SU-DHL-6 (cell line): ENCODE results near the gene LDB2.

Experiments used
- H2AFZ ChIP-seq: fragments of 200-600 bp; sonication (generic); 2 replicates; pipeline ENCODE4 v1.6.1; 2014; ENCODE audit warnings: low read depth, mild to moderate bottlenecking, moderate library complexity, mixed read lengths, antibody characterized with exemption, low read length; ENCODE audit not compliant: severe bottlenecking
- H3F3A ChIP-seq: fragments of 200-600 bp; shearing (Covaris generic); 2 replicates; pipeline ENCODE4 v1.6.0; 2016; ENCODE audit warnings: antibody characterized with exemption, mild to moderate bottlenecking; ENCODE audit not compliant: insufficient read depth
- H3K27ac ChIP-seq: fragments of 200-600 bp; sonication (generic); 2 replicates; pipeline ENCODE4 v1.5.1; 2016; ENCODE audit warnings: low read depth, mild to moderate bottlenecking, low read length, moderate library complexity, mixed read lengths
- H3K27me3 ChIP-seq: fragments of 200-600 bp; sonication (generic), shearing (Covaris generic); 2 replicates; pipeline ENCODE4 v1.6.0; 2014; ENCODE audit warnings: mild to moderate bottlenecking, low read length
- H3K36me3 ChIP-seq: fragments of 200-600 bp; sonication (generic); 2 replicates; pipeline ENCODE4 v1.6.1; 2014; ENCODE audit warnings: mild to moderate bottlenecking, low read length, mixed read lengths
- H3K4me2 ChIP-seq: fragments of 300-600, 200-600 bp; shearing (Covaris generic), sonication (generic); 2 replicates; pipeline ENCODE4 v1.6.0; 2014; ENCODE audit warnings: low read length, low read depth, mild to moderate bottlenecking; ENCODE audit not compliant: poor library complexity, severe bottlenecking
- H3K4me3 ChIP-seq: fragments of 200-600 bp; sonication (generic); 2 replicates; pipeline ENCODE4 v1.5.1; 2014; ENCODE audit warnings: antibody characterized with exemption, low read length, mild to moderate bottlenecking, mixed read lengths; ENCODE audit not compliant: insufficient read depth, poor library complexity, severe bottlenecking
- H3K79me2 ChIP-seq: fragments of 200-600 bp; sonication (generic); 2 replicates; pipeline ENCODE4 v1.6.1; 2014; ENCODE audit warnings: mild to moderate bottlenecking, low read length, moderate library complexity; ENCODE audit not compliant: insufficient read depth
- H3K9ac ChIP-seq: fragments of 200-600 bp; sonication (generic); 2 replicates; pipeline ENCODE4 v1.7.0; 2014; ENCODE audit warnings: mild to moderate bottlenecking, low read length
- H3K9me2 ChIP-seq: fragments of 200-600 bp; sonication (generic); replicated peaks from 2 replicates; pipeline ENCODE4 v1.6.1; 2014; ENCODE audit warnings: low read length; ENCODE audit not compliant: insufficient read depth
- H3K9me3 ChIP-seq: fragments of 200-600 bp; sonication (generic); 2 replicates; pipeline ENCODE4 v1.6.1; 2014; ENCODE audit warnings: low read length, mixed read lengths; ENCODE audit not compliant: insufficient read depth
- H4K20me1 ChIP-seq: fragments of 200-600 bp; sonication (generic); 2 replicates; pipeline ENCODE4 v1.6.1; 2014; ENCODE audit warnings: low read depth, mild to moderate bottlenecking, antibody characterized with exemption, low read length, moderate library complexity, mixed read lengths
- CTCF ChIP-seq: fragments of 200-600 bp; sonication (generic); IDR thresholded peaks from one replicate; pipeline ENCODE4 v1.5.1; 2017; ENCODE audit warnings: antibody characterized with exemption, mild to moderate bottlenecking, low read length, moderate library complexity; ENCODE audit not compliant: insufficient read depth, poor library complexity, severe bottlenecking
- EZH2phosphoT487 ChIP-seq: fragments of 200-600 bp; sonication (generic), shearing (Covaris generic); conservative IDR thresholded peaks from 2 replicates; pipeline ENCODE4 v1.6.1; 2018; ENCODE audit warnings: mild to moderate bottlenecking, antibody characterized with exemption, low read length, moderate library complexity, mixed read lengths

The LDB2 gene

GRCh38 chr4:16752150-16752549, 146.3 kb downstream of the LDB2 start:
- H3K27ac ChIP-seq, result no peak overlapping the region
- no peak overlapping the region for H3K9ac ChIP-seq
- TF ChIP-seq CTCF (no peak), EZH2phosphoT487 (no peak)
- H3K79me2 ChIP-seq, result no peaks in the 10 kb centered on the region
- no peaks in the 10 kb centered on the region for H3K9me3 ChIP-seq
- no peaks in the 10 kb centered on the region for H3K9me2 ChIP-seq
- H3K27me3 ChIP-seq, result no peaks in the 10 kb centered on the region
- H3K4me2 ChIP-seq, result no peak overlapping the region
- no peaks in the 10 kb centered on the region for H3F3A ChIP-seq
- H3K36me3 ChIP-seq, result no peaks in the 10 kb centered on the region
- H3K4me3 ChIP-seq, result no peak overlapping the region
- H2AFZ ChIP-seq, result no peak overlapping the region
- H4K20me1 ChIP-seq, result no peaks in the 10 kb centered on the region

DNA sequence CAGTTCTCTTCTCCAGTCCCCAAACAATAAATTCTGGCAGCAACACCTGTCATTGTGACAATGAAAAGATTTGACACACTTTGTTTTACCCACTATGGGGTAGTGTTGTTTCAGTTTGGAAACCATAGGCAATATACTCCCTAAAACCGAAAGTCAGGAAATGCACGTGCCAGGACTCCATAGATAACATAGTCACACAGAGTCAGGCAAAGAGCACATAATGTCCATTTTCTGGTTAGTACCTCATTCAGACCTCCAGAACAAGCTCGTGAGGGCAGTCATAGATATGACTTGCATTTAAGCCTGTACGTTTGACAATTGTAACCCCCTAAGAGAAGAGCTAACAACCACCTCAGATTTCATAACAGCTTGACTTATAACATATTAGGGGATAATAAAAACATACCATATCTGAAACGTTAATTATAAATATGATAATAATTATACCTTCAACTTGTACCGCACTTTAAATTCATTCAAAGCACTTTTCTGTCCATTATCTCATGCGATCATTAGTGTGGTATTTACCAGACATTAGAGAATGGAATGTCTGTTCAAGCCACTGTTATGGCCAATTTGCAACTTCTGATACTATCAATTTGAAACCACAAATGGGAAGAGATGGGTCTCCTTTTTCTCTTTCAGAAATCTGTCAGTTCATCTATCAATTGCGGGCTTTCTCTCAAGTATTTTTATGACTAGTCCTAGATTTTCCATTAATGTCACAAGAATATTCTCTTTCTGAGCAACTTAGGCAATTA, 147.4 kb downstream of the LDB2 start:
- Histone ChIP-seq H3K36me3 (no peaks in the 10 kb centered on the region), H4K20me1 (no peaks in the 10 kb centered on the region), H3K27me3 (no peaks in the 10 kb centered on the region), H3F3A (no peaks in the 10 kb centered on the region), H3K27ac (no peak overlapping the region), H3K9me3 (no peaks in the 10 kb centered on the region), H3K4me2 (no peak overlapping the region), H3K4me3 (no peak overlapping the region), H3K79me2 (no peaks in the 10 kb centered on the region), H3K9me2 (no peaks in the 10 kb centered on the region), H2AFZ (no peak overlapping the region), H3K9ac (no peak overlapping the region)
- TF ChIP-seq CTCF (no peak), EZH2phosphoT487 (no peak)

DNA sequence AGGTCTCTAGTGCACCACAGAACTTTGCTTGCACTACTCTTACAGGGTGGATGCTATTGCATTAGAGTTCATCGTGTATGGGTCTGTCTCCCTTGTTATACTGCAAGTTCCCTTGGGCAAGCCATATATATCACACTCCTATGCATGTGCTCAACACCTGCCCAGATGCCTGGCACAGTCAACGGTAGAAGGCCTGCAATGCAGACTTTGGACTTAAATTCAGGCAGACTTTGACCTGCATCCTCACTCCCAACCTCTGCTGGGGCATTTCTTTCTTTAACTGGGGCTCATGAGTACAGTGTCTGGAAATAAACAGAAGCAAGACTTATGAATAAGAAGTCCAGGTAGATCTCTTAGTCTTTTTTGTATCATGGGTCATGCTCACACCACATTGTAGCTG, 148.2 kb downstream of the LDB2 start:
- H3K9ac ChIP-seq, result no peak overlapping the region
- TF ChIP-seq EZH2phosphoT487, result no peak
- no peak for TF ChIP-seq CTCF
- H3K27ac ChIP-seq, result no peak overlapping the region
- H3K27me3 ChIP-seq, result no peaks in the 10 kb centered on the region
- H2AFZ ChIP-seq, result no peak overlapping the region
- no peaks in the 10 kb centered on the region for H3K9me3 ChIP-seq
- no peaks in the 10 kb centered on the region for H3K79me2 ChIP-seq
- H3K9me2 ChIP-seq, result no peaks in the 10 kb centered on the region
- no peak overlapping the region for H3K4me3 ChIP-seq
- H3K4me2 ChIP-seq, result no peak overlapping the region
- H4K20me1 ChIP-seq, result no peaks in the 10 kb centered on the region
- H3F3A ChIP-seq, result no peaks in the 10 kb centered on the region
- no peaks in the 10 kb centered on the region for H3K36me3 ChIP-seq
